MM.1S (cell line): ENCODE measurements around the gene KLC3.

ENCODE experiments used
- EZH2phosphoT487 ChIP-seq: fragments of 300-600 bp; sonication (generic); IDR thresholded peaks from 2 replicates; pipeline ENCODE4 v1.6.1; 2018; ENCODE audit warnings: antibody characterized with exemption, low read length
- TF ChIP-seq, protein P1 (sequence below): fragments of 300-600 bp; sonication (generic); IDR thresholded peaks from 2 replicates; pipeline ENCODE4 v1.5.1; 2016; ENCODE audit warnings: antibody characterized with exemption, low read length, mixed read lengths

DNA sequence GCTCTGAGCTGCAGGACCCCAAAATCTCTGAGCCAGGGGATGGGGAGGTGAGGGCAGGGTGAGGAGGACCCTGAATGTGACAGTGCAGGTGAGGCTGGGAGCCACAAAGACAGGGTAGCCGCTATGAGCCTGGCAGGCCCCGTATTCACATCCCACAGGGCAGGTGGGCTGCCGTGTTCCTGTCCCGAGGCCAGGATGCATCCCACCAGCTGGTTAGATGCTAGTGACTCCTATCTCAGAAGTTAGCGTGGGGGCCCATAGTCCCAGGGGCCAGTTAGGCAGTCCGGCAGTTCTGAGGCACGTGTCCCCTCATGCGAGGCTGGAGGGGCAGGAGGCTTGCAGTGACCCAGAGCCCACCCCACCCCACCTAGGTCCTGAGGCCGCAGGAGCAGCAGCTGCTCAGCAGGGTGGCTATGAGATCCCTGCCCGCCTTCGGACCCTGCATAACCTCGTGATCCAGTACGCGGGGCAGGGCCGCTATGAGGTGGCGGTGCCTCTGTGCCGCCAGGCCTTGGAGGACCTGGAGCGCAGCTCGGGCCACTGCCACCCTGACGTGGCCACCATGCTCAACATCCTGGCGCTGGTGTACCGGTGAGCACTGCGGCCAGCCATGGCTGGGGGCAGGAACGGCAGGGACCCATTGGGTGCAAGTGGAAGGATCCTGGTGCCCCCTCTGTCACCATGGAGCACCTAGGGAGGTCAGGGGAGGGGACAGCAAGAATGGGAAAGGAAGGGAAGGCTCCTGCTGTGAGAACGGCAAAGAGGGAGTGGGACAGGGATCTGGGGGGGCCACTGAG lies 7.2 kb downstream of the KLC3 start:
- TF ChIP-seq, protein P1, sequence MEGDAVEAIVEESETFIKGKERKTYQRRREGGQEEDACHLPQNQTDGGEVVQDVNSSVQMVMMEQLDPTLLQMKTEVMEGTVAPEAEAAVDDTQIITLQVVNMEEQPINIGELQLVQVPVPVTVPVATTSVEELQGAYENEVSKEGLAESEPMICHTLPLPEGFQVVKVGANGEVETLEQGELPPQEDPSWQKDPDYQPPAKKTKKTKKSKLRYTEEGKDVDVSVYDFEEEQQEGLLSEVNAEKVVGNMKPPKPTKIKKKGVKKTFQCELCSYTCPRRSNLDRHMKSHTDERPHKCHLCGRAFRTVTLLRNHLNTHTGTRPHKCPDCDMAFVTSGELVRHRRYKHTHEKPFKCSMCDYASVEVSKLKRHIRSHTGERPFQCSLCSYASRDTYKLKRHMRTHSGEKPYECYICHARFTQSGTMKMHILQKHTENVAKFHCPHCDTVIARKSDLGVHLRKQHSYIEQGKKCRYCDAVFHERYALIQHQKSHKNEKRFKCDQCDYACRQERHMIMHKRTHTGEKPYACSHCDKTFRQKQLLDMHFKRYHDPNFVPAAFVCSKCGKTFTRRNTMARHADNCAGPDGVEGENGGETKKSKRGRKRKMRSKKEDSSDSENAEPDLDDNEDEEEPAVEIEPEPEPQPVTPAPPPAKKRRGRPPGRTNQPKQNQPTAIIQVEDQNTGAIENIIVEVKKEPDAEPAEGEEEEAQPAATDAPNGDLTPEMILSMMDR, result no peak
- TF ChIP-seq EZH2phosphoT487, result no peak
